GM18873 (cell line): ENCODE results near the gene GMDS.

Experiments
- ATAC-seq: cut with Tn5 transposase; IDR thresholded peaks from one replicate; pipeline ENCODE4 v1.9.1; 2021; ENCODE audit warnings: mild to moderate bottlenecking, moderate library complexity, moderate number of reproducible peaks; ENCODE audit not compliant: unreplicated experiment, low FRiP score

Gene GMDS

DNA sequence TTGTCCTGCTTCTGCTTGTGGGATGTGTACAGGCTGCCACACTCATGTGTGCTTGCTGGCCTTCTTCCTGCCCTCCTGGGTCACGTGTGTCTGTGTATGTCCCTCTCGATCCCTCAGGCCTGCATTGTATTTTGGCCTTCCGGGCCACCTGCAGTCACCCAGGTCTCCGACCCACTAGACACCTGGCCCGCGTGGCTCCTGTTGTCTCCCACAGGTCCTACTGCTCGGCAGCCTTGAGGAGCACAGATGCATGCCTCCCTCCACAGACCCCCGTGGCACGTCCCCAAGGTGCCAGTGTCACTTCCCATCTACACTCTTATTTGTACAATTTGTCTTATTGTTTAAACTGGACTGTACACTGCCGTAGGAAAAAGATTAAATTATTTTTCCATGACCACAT is 592.6 kb downstream of the GMDS start:
- no peak for ATAC-seq

GRCh38 chr6:1651362-1651761 is 594.0 kb downstream of the GMDS start:
- ATAC-seq = no peak

DNA sequence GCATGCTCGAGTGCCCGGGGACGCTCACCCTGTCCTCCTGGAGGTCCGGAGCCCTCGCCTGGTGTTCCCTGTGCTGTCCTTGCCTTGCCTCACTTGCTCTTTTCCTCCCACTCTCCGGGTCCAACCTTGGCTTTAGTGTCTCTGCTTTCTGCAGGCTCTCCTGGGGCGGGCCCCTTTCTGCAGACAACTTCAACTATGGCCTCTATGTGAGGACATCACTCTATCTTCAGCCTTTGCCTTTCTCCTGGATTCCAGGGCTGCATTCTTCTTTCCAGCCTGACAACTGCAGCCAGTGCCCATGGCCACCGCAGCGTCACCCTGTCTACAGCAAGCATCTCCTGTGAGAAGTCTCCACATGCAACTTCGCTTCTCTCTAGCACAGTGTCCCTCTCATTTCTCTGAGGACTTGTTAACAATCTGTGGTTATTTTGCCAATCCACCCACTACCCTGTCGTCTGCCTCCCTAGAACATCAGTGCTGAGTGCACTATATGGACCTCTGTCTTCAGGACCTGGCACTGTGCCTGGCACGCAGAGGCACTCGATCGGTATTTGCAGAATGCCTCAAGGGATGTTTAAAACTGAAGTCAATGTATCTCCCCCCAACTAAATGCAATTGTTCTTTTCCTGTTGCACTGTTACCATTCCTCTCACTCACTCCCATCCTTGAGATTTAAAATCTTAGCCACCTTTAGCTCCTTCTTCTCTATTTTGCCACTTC is 599.8 kb downstream of the GMDS start:
- ATAC-seq = no peak

GRCh38 chr6:1644516-1645060 is 600.8 kb downstream of the GMDS start:
- no peak for ATAC-seq

DNA sequence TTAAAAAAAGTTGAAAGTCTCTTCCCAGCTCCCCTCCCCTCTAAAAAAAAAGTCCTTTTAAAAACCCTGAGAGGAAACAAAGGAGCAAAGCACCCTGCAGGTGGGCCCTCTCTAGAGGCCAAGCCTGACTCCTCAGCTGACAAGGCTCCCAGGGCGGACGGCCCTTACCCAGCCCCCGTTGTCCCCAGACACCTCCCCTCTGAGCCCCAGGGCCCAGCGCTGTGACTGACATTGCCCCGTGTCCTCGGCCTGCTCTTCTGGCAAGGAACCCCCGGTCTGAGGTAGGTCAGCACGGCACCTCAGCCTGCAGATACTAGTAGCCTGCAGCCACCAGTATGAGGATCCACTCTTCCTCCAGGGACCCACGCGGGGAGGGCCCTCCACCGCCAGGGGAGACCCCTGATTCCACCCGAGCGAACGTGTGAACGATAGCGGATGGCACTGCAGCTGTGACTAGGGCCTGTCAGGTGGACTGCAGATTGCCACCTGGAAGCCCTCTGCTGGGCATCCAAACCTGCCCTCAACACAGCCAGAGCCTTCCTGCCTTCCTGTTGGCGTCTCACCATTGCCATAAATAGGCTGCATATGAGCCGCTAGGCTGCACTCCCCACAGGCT is 601.5 kb downstream of the GMDS start:
- ATAC-seq = no peak

- ATAC-seq = no peak
These were observed 602.3 kb downstream of the GMDS start for GRCh38 chr6:1643111-1643510.

- no peak for ATAC-seq
These were observed 604.0 kb downstream of the GMDS start for GRCh38 chr6:1641343-1641885.

DNA sequence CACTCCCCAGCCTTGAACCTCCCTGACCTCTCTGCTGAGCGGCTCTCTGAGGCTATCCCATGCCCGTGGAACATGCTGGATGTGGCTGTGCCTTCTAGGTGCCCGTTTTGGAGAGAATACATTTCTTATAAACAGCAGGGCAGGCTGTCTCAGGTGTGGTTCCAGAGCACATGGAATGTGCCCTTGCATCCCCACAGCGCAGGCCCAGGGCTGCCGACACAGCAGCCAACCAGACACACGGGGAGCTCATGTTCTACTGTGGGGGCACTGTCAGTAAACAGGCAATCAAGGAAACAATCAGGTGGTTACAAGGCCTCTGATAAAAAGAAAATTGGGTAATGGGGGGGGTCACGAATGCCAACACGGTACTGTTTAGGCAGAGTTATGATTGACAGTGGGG is 604.9 kb downstream of the GMDS start:
- no peak for ATAC-seq

- no peak for ATAC-seq
These were observed 606.0 kb downstream of the GMDS start for GRCh38 chr6:1639430-1639829.

- ATAC-seq = no peak
These were observed 608.2 kb downstream of the GMDS start for GRCh38 chr6:1636971-1637871.

- no peak for ATAC-seq
These were observed 609.1 kb downstream of the GMDS start for GRCh38 chr6:1636272-1636825.

- ATAC-seq = no peak
These were observed 609.9 kb downstream of the GMDS start for GRCh38 chr6:1635305-1636010.

DNA sequence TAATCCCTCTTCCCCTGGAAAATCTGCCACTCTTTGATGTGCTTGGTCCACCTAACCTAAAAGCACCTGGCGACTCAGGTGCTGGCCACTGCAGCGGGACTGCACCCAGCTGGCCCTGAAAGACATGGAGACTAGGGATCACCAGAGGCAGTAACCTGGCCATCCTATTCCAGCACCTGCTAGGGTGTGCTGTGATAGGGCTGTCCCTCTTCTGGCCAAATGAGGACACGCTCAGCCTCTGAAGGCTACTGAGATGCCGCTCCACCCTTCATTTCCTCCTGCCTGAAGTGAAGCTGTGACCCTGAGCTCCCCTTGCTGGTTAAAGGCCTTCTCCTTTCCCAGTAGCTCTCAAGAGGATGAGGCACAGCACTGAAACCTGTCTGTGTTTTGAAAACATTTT is 611.3 kb downstream of the GMDS start:
- no peak for ATAC-seq

GRCh38 chr6:1633366-1634021 is 611.9 kb downstream of the GMDS start:
- ATAC-seq = no peak

- ATAC-seq = no peak
These were observed 614.2 kb downstream of the GMDS start for GRCh38 chr6:1631251-1631650.

- ATAC-seq = no peak
These were observed 614.6 kb downstream of the GMDS start for GRCh38 chr6:1630771-1631217.

DNA sequence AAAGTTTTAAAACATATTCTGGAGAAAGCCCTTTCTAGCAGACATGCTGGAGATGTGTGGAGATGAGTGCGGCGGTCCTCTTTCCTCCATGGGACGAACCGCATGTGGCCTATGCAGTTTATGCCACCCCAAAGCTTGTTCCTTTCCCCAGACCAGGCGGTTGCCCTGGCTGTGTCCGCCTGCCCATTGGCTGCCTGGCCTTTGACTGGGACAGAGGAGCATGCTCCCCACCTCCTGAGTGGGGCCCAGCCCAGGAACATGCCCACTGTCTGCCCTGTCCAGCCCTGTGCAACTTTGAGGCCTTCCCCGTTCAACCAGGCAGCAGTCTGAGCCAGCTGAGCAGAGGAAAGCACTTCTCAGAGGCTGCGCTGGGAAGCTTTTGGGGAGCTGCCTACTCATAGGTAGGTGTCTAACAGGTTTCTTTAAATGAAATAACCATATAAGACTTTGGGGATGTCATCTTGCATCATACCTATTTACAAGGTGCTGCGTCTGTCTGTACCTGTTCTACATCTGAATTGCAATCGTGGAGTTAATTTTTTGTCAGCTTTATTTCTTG is 615.1 kb downstream of the GMDS start:
- ATAC-seq = no peak

GRCh38 chr6:1629316-1629715 is 616.1 kb downstream of the GMDS start:
- no peak for ATAC-seq
